Spleen (tissue), 7 donors: ENCODE results near the gene ZSCAN5C.

Experiments used
- CTCF ChIP-seq, 11 experiments: fragments of 200-600 bp in 7 of 11; fragments of 450-650 bp in 4 of 11; sonication (generic) in 4 of 11; IDR thresholded peaks in 8 of 11; conservative IDR thresholded peaks in 3 of 11; 1 replicate in 7 of 11; 2 replicates in 4 of 11; pipeline versions ENCODE4 v1.4.0 to v1.8.0; 2016 to 2021; ENCODE audit warnings: antibody characterized with exemption in 11 of 11, inconsistent platforms in 4 of 11, mild to moderate bottlenecking in 1 of 11
- POLR2A ChIP-seq, 3 donors: fragments of 450-650 bp; IDR thresholded peaks; one replicate each; pipeline ENCODE4 v1.5.1; 2017; ENCODE audit warnings: antibody characterized with exemption in 3 of 3, mild to moderate bottlenecking in 1 of 3
- POLR2AphosphoS5 ChIP-seq, 3 donors: sonication (generic); formaldehyde crosslinking; IDR thresholded peaks; one replicate each; pipeline ENCODE4 v1.5.1; 2017; ENCODE audit warnings: antibody characterized with exemption in 3 of 3
- donor health status: DM: no; HTN: no; CAD: no; lungs with moderate emphysema.
- donor health status: DM: no; HTN: no; CAD: no.
- donor health status: DM: no; HTN: no; CAD: no.

- TF ChIP-seq POLR2A (IDR thresholded peaks at IDR 0.05) (no peak), CTCF (IDR thresholded peaks at IDR 0.05 in 8 of 11, conservative IDR thresholded peaks at IDR 0.05 in 3 of 11) (no peak), POLR2AphosphoS5 (IDR thresholded peaks at IDR 0.05) (no peak)
Observed at GRCh38 chr19:56191711-56192110, 10.4 kb upstream of the ZSCAN5C start.
